Activated CD4-positive, alpha-beta memory T cell treated with anti-CD3 and anti-CD28 coated beads, Interleukin-2, amount 10 ng/mL, durations not matched to agents 7 days and 5 days (primary cell): ENCODE results near the gene MBP. TPM values are rescaled to one million over a fixed set of nuclear protein-coding genes. Genes with fewer than 3 reads are reported as not detected.

Experiments
- CTCF ChIA-PET: fragments of 350-600 bp; sonication (Branson Sonifier 250); formaldehyde crosslinking; loops from one replicate; lab custom pipeline; 2021; ENCODE audit warnings: antibody characterized with exemption, inconsistent platforms; lab: Charles Lee
- POLR2A ChIA-PET: fragments of 350-600 bp; sonication (Branson Sonifier 250); formaldehyde crosslinking; loops from one replicate; lab custom pipeline; 2021; ENCODE audit warnings: antibody characterized with exemption; lab: Charles Lee
- DNase-seq: peaks from one replicate; pipeline ENCODE4 v3.0.0-alpha.2; 2020
- H3K27ac Mint-ChIP-seq: one replicate; pipeline ENCODE4 v1.8.0; 2021; ENCODE audit warnings: mild to moderate bottlenecking, mixed read lengths
- H3K27me3 Mint-ChIP-seq: one replicate; pipeline ENCODE4 v1.8.0; 2021; ENCODE audit warnings: mixed read lengths
- H3K36me3 Mint-ChIP-seq: one replicate; pipeline ENCODE4 v1.8.0; 2021; ENCODE audit warnings: low read depth, mixed read lengths
- H3K4me1 Mint-ChIP-seq: one replicate; pipeline ENCODE4 v1.8.0; 2021; ENCODE audit warnings: mixed read lengths
- H3K4me3 Mint-ChIP-seq: one replicate; pipeline ENCODE4 v1.8.0; 2021; ENCODE audit warnings: mild to moderate bottlenecking, mixed read lengths
- H3K9me3 Mint-ChIP-seq: one replicate; pipeline ENCODE4 v1.8.0; 2021; ENCODE audit warnings: mixed read lengths
- total RNA-seq, 2 experiments: library from RNA; stranded (reverse); gene quantifications; one replicate each; pipeline ENCODE4 v1.2.3, GENCODE V29; 2021

The MBP gene
- total RNA-seq, 2 experiments from 2014 or later, result 81.4 to 95.3 TPM

GRCh38 chr18:77090546-77091174, 41.9 kb downstream of the MBP start:
- no peak for DNase-seq
- H3K27ac Mint-ChIP-seq, result peak overlapping the region; percentile 19
- CTCF ChIA-PET, result no interaction called here
- H3K36me3 Mint-ChIP-seq, result peaks cover 69% of the 10 kb centered on the region
- peaks cover 43% of the 10 kb centered on the region for H3K4me1 Mint-ChIP-seq
- H3K27me3 Mint-ChIP-seq, result no peaks in the 10 kb centered on the region
- POLR2A ChIA-PET, result no interaction called here
- H3K4me3 Mint-ChIP-seq, result no peak overlapping the region
- no peaks in the 10 kb centered on the region for H3K9me3 Mint-ChIP-seq

GRCh38 chr18:77089723-77090285, 42.8 kb downstream of the MBP start:
- no peak for DNase-seq
- Mint-ChIP-seq H3K27me3 (no peaks in the 10 kb centered on the region), H3K36me3 (peaks cover 67% of the 10 kb centered on the region), H3K27ac (no peak overlapping the region), H3K4me3 (no peak overlapping the region), H3K4me1 (peaks cover 40% of the 10 kb centered on the region), H3K9me3 (no peaks in the 10 kb centered on the region)
- POLR2A ChIA-PET, result no interaction called here
- CTCF ChIA-PET, result no interaction called here

GRCh38 chr18:77088963-77089722, 43.4 kb downstream of the MBP start:
- no peak overlapping the region for H3K27ac Mint-ChIP-seq
- no peak for DNase-seq
- H3K9me3 Mint-ChIP-seq, result no peaks in the 10 kb centered on the region
- peaks cover 43% of the 10 kb centered on the region for H3K4me1 Mint-ChIP-seq
- peaks cover 68% of the 10 kb centered on the region for H3K36me3 Mint-ChIP-seq
- POLR2A ChIA-PET, result no interaction called here
- H3K4me3 Mint-ChIP-seq, result no peak overlapping the region
- CTCF ChIA-PET, result no interaction called here
- no peaks in the 10 kb centered on the region for H3K27me3 Mint-ChIP-seq

- Mint-ChIP-seq H3K4me1 (peaks cover 52% of the 10 kb centered on the region), H3K27ac (no peak overlapping the region), H3K27me3 (no peaks in the 10 kb centered on the region), H3K9me3 (no peaks in the 10 kb centered on the region), H3K36me3 (peaks cover 66% of the 10 kb centered on the region), H3K4me3 (no peak overlapping the region)
- DNase-seq, result no peak
- POLR2A ChIA-PET, result no interaction called here
- CTCF ChIA-PET, result no interaction called here
Observed at GRCh38 chr18:77087393-77088141, 45.0 kb downstream of the MBP start.

GRCh38 chr18:77086656-77087392, 45.8 kb downstream of the MBP start:
- Mint-ChIP-seq H3K4me3 (no peak overlapping the region), H3K9me3 (no peaks in the 10 kb centered on the region), H3K27me3 (no peaks in the 10 kb centered on the region), H3K27ac (no peak overlapping the region), H3K36me3 (peaks cover 61% of the 10 kb centered on the region), H3K4me1 (peaks cover 55% of the 10 kb centered on the region)
- DNase-seq, result no peak
- CTCF ChIA-PET, result interaction anchor here (0.9 kb wide), 1 partner anchor 86 kb away, joined by 3 read pairs; no protein-coding TSS in a partner anchor
- POLR2A ChIA-PET, result no interaction called here

- Mint-ChIP-seq H3K4me1 (peaks cover 58% of the 10 kb centered on the region), H3K4me3 (no peak overlapping the region), H3K9me3 (no peaks in the 10 kb centered on the region), H3K27ac (no peak overlapping the region), H3K36me3 (peaks cover 62% of the 10 kb centered on the region), H3K27me3 (no peaks in the 10 kb centered on the region)
- DNase-seq, result no peak
- ChIA-PET POLR2A (interaction anchor here (1.2 kb wide), 1 partner anchor 16 kb away, joined by 5 read pairs; no protein-coding TSS in a partner anchor), CTCF (interaction anchor here (0.6 to 0.9 kb wide), 4 partner anchors 22 to 284 kb away, joined by 3 to 6 read pairs (median 4); no protein-coding TSS in a partner anchor)
Observed at GRCh38 chr18:77086034-77086433, 46.5 kb downstream of the MBP start.

- no peaks in the 10 kb centered on the region for H3K9me3 Mint-ChIP-seq
- CTCF ChIA-PET, result interaction anchor here (0.7 to 1.2 kb wide), 2 partner anchors 15 to 120 kb away, joined by 3 read pairs; no protein-coding TSS in a partner anchor
- H3K27ac Mint-ChIP-seq, result peak overlapping the region; percentile 41
- no peak for DNase-seq
- no peak overlapping the region for H3K4me3 Mint-ChIP-seq
- H3K27me3 Mint-ChIP-seq, result no peaks in the 10 kb centered on the region
- H3K4me1 Mint-ChIP-seq, result peaks cover 63% of the 10 kb centered on the region
- POLR2A ChIA-PET, result interaction anchor here (0.9 to 1.3 kb wide), 6 partner anchors 16 to 43 kb away, joined by 3 to 5 read pairs (median 3); no protein-coding TSS in a partner anchor
- peaks cover 58% of the 10 kb centered on the region for H3K36me3 Mint-ChIP-seq
Observed at GRCh38 chr18:77084688-77085035, 47.9 kb downstream of the MBP start.

GRCh38 chr18:77082316-77082955, 50.1 kb downstream of the MBP start:
- Mint-ChIP-seq H3K27me3 (no peaks in the 10 kb centered on the region), H3K27ac (no peak overlapping the region), H3K4me1 (peaks cover 76% of the 10 kb centered on the region), H3K9me3 (no peaks in the 10 kb centered on the region), H3K4me3 (no peak overlapping the region), H3K36me3 (peaks cover 66% of the 10 kb centered on the region)
- DNase-seq, result no peak
- POLR2A ChIA-PET, result interaction anchor here (0.6 kb wide), 1 partner anchor 90 kb away, joined by 4 read pairs; no protein-coding TSS in a partner anchor
- CTCF ChIA-PET, result interaction anchor here (0.9 kb wide), 1 partner anchor 28 kb away, joined by 3 read pairs; no protein-coding TSS in a partner anchor

GRCh38 chr18:77081390-77081778, 51.2 kb downstream of the MBP start:
- Mint-ChIP-seq H3K27me3 (no peaks in the 10 kb centered on the region), H3K9me3 (no peaks in the 10 kb centered on the region), H3K4me1 (peaks cover 79% of the 10 kb centered on the region), H3K36me3 (peaks cover 65% of the 10 kb centered on the region), H3K27ac (no peak overlapping the region), H3K4me3 (no peak overlapping the region)
- POLR2A ChIA-PET, result interaction anchor here (1.0 kb wide), 2 partner anchors 9 to 12 kb away, joined by 3 read pairs; no protein-coding TSS in a partner anchor
- CTCF ChIA-PET, result interaction anchor here (0.9 kb wide), 1 partner anchor 27 kb away, joined by 3 read pairs; no protein-coding TSS in a partner anchor
- no peak for DNase-seq

GRCh38 chr18:77079954-77080682, 52.5 kb downstream of the MBP start:
- Mint-ChIP-seq H3K4me3 (no peak overlapping the region), H3K27ac (no peak overlapping the region), H3K9me3 (no peaks in the 10 kb centered on the region), H3K27me3 (no peaks in the 10 kb centered on the region), H3K4me1 (peaks cover 75% of the 10 kb centered on the region), H3K36me3 (peaks cover 62% of the 10 kb centered on the region)
- ChIA-PET CTCF (no interaction called here), POLR2A (interaction anchor here (1.0 kb wide), 1 partner anchor 17 kb away, joined by 3 read pairs; no protein-coding TSS in a partner anchor)
- no peak for DNase-seq

- DNase-seq, result no peak
- Mint-ChIP-seq H3K9me3 (no peaks in the 10 kb centered on the region), H3K36me3 (peaks cover 60% of the 10 kb centered on the region), H3K4me3 (no peak overlapping the region), H3K27me3 (no peaks in the 10 kb centered on the region), H3K27ac (no peak overlapping the region), H3K4me1 (peaks cover 77% of the 10 kb centered on the region)
- CTCF ChIA-PET, result no interaction called here
- POLR2A ChIA-PET, result interaction anchor here (1.5 kb wide), 1 partner anchor 17 kb away, joined by 5 read pairs; no protein-coding TSS in a partner anchor
Observed at GRCh38 chr18:77079088-77079487, 53.5 kb downstream of the MBP start.
